ENCODE data around the gene PDE10A. TPM values are rescaled to one million over a fixed set of nuclear protein-coding genes. Genes with fewer than 3 reads are reported as not detected.

Gene PDE10A
- total and polyA plus RNA-seq, 9 of the 15 experiments (the other 6 are each of a cell fraction or from before 2014, with no cell fraction given), result 0.04 TPM; not detected in 8

DNA sequence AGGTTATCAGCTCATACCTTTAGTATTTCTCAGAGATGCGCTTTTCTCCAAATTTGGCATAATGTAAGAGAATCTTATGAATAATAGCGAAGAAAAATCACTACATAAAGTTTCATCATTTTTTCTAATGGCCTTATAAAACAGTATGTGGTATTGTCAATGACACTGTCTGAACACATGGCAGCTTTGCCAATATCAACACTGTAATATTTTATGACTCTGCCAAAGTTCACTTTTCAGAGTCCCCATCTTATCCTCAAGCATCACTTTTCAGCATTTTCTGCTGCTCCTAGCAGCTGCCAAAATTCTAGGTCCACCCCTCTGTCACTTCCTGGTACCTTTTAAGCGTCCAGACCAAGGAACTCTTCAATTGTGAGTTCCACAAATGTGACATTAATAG, 182.1 kb downstream of the PDE10A start:
- POLR2A ChIA-PET, result no interaction called here
- DNase-seq (ENCODE audit: extremely low read depth in 1 of 4, low spot score in 3 of 4) (no peak), FAIRE-seq (no peak), ATAC-seq (no peak)
- no TSS peak for BruUV-seq (replicated peaks)
- Histone ChIP-seq H3K9me1 (ENCODE audit: control insufficient read depth, insufficient read depth, low read length) (no peaks in the 10 kb centered on the region), H2AFZ (ENCODE audit: low read depth, low read length) (no peak overlapping the region), H4K20me1 (replicated peaks; ENCODE audit: control insufficient read depth, insufficient read depth, low read length) (no peaks in the 10 kb centered on the region), H3K36me3 (ENCODE audit: control insufficient read depth, insufficient read depth, low read length) (no peaks in the 10 kb centered on the region), H3K9me3 (replicated peaks; ENCODE audit: control insufficient read depth, insufficient read depth, low read depth, low read length) (no peaks in the 10 kb centered on the region), H3K27me3 (ENCODE audit: control insufficient read depth in 2 of 2, insufficient read depth in 2 of 2, low read length in 2 of 2) (no peaks in the 10 kb centered on the region), H3K4me3 (no peak overlapping the region), H3K4me2 (ENCODE audit: insufficient read depth, low read length) (no peak overlapping the region), H3K9ac (ENCODE audit: insufficient read depth in 1 of 2, low read depth in 2 of 2, low read length in 2 of 2) (no peak overlapping the region), H3K4me1 (replicated peaks in 1 of 2; ENCODE audit: control insufficient read depth in 2 of 2, insufficient read depth in 2 of 2, low read length in 2 of 2) (no peaks in the 10 kb centered on the region), H3K79me2 (ENCODE audit: control insufficient read depth, insufficient read depth, low read length) (no peaks in the 10 kb centered on the region), H3K27ac (ENCODE audit: extremely low read depth, low read depth, low read length) (no peak overlapping the region)
- CTCF ChIA-PET (ENCODE audit: low intra/inter-chr PET ratio), result no interaction called here
- WGBS (ENCODE audit: insufficient coverage, low coverage, missing lambda C conversion rate), result 2% methylated on average over 3 of the region's 3 CpGs
- in situ Hi-C loops (cut with MboI), result no loop called here
- intact Hi-C loops (cut with micrococcal nuclease), result no loop called here
- TF ChIP-seq, protein P1, sequence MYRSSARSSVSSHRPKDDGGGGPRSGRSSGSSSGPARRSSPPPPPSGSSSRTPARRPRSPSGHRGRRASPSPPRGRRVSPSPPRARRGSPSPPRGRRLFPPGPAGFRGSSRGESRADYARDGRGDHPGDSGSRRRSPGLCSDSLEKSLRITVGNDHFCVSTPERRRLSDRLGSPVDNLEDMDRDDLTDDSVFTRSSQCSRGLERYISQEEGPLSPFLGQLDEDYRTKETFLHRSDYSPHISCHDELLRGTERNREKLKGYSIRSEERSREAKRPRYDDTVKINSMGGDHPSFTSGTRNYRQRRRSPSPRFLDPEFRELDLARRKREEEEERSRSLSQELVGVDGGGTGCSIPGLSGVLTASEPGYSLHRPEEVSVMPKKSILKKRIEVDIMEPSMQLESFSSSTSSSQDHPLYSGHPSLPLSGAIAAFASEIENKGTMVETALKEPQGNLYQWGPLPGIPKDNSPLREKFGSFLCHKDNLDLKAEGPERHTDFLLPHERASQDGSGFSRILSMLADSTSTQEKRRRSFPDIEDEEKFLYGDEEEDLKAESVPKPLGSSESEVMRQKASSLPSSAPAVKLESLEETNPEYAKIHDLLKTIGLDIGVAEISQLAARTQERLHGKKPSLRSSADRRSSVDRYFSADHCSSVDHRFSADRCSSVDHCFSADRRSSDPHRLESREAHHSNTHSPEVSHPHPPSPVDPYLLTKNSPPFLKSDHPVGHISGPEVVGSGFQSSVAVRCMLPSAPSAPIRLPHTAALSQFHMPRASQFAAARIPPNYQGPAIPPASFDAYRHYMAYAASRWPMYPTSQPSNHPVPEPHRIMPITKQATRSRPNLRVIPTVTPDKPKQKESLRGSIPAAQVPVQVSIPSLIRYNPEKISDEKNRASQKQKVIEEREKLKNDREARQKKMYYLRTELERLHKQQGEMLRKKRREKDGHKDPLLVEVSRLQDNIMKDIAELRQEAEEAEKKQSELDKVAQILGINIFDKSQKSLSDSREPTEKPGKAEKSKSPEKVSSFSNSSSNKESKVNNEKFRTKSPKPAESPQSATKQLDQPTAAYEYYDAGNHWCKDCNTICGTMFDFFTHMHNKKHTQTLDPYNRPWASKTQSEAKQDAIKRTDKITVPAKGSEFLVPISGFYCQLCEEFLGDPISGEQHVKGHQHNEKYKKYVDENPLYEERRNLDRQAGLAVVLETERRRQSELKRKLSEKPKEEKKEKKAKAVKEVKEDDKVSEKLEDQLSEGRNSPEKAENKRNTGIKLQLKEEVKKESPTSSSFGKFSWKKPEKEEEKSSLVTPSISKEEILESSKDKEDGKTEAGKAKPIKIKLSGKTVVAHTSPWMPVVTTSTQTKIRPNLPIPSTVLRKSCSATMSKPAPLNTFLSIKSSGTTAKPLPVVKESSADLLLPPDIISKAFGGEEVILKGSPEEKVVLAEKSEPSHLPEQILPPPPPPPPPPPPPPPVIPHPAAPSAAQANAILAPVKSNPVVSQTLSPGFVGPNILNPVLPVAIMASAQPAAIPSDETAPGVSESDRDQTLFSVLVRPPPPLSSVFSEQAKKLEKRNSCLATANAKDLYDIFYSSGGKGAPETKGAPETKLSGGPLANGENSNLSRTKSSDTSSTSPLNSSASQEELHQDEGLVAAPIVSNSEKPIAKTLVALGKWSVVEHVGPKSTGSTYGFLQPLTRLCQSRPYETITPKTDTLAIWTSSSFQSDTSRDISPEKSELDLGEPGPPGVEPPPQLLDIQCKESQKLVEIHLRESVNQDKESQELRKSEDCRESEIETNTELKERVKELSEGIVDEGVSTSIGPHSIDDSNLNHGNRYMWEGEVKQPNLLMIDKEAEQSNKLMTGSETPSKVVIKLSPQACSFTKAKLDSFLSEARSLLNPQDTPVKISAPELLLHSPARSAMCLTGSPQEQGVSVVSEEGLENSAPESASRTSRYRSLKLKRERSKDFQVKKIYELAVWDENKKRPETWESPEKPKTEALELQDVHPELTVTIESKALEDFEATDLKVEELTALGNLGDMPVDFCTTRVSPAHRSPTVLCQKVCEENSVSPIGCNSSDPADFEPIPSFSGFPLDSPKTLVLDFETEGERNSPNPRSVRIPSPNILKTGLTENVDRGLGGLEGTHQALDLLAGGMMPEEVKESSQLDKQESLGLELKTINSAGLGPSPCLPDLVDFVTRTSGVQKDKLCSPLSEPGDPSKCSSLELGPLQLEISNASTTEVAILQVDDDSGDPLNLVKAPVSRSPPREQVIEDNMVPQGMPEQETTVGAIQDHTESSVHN (IDR thresholded peaks at IDR 0.05; ENCODE audit: borderline replicate concordance in 1 of 2, low read depth in 1 of 2), result no peak
- TF ChIP-seq MAFK (IDR thresholded peaks at IDR 0.05; ENCODE audit: low read length) (no peak), NCOR1 (IDR thresholded peaks at IDR 0.05) (no peak), L3MBTL2 (IDR thresholded peaks at IDR 0.05) (no peak), SRSF3 (IDR thresholded peaks at IDR 0.05; ENCODE audit: insufficient read depth, low read length) (no peak), MTF1 (CRISPR knock-in tag; IDR thresholded peaks at IDR 0.05; ENCODE audit: borderline replicate concordance) (no peak), KAT7 (CRISPR knock-in tag; IDR thresholded peaks at IDR 0.05; ENCODE audit: borderline replicate concordance) (no peak), IFI16 (CRISPR knock-in tag; IDR thresholded peaks at IDR 0.05) (no peak)
- TF ChIP-seq, protein P2, sequence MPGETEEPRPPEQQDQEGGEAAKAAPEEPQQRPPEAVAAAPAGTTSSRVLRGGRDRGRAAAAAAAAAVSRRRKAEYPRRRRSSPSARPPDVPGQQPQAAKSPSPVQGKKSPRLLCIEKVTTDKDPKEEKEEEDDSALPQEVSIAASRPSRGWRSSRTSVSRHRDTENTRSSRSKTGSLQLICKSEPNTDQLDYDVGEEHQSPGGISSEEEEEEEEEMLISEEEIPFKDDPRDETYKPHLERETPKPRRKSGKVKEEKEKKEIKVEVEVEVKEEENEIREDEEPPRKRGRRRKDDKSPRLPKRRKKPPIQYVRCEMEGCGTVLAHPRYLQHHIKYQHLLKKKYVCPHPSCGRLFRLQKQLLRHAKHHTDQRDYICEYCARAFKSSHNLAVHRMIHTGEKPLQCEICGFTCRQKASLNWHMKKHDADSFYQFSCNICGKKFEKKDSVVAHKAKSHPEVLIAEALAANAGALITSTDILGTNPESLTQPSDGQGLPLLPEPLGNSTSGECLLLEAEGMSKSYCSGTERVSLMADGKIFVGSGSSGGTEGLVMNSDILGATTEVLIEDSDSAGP (CRISPR knock-in tag; IDR thresholded peaks at IDR 0.05), result no peak
- TF ChIP-seq, protein P3, sequence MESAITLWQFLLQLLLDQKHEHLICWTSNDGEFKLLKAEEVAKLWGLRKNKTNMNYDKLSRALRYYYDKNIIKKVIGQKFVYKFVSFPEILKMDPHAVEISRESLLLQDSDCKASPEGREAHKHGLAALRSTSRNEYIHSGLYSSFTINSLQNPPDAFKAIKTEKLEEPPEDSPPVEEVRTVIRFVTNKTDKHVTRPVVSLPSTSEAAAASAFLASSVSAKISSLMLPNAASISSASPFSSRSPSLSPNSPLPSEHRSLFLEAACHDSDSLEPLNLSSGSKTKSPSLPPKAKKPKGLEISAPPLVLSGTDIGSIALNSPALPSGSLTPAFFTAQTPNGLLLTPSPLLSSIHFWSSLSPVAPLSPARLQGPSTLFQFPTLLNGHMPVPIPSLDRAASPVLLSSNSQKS (CRISPR knock-in tag; IDR thresholded peaks at IDR 0.05), result no peak
